ENCODE results near the gene RPGRIP1L.

DNA sequence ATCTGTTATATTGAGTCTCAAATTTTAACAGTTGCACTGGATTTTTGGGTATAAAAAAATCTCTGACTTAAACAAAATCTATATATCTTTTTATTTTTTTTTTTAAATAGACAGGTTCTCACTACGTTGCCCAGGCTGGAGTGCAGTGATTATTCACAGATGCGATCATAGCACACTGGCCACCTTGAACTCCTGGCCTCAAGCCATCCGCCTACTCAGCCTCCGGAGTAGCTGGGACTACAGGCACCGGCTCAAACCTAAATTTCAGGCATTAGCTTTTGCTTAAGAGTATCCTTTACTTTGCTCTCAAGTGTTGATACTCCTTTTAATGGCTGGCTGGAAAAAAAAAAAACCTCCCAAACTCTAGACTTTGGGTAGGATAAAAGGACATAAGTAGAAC is 61.6 kb downstream of the RPGRIP1L start:
- TF ChIP-seq CTCF (IDR thresholded peaks at IDR 0.05), result no peak
- no peak for TF ChIP-seq POLR2A (IDR thresholded peaks at IDR 0.05)
